ENCODE data around the gene JAZF1.

Gene JAZF1

GRCh38 chr7:28005075-28005846, 175.3 kb downstream of the JAZF1 start:
- no peak overlapping the region for H3K27ac ChIP-seq (ENCODE audit: low read depth, low read length)
- H3K9me2 ChIP-seq (replicated peaks; ENCODE audit: control insufficient read depth, low read length): no peaks in the 10 kb centered on the region
- H3K36me3 ChIP-seq (ENCODE audit: control insufficient read depth, low read length): 0 out of 2 replicates have a peak, but pooled peaks cover 6% of the 10 kb centered on the region

DNA sequence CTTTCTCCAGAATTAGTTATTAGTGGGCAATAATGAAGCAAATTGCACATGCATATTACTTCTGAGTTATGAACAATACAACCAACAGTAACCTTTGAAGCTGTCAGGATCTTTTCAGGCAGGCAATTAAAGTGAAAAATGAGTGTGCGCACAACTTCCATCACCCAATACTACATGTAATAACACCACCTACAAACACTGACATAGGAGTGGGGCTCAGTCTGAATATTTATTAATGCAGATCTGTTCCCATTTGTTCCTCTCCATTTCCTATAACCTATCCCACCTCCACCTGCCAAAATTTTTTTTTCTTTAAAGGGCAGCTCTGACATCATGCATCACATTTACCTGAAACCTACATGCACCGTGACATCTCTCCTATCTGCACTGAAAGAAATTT, 177.2 kb downstream of the JAZF1 start:
- no peaks in the 10 kb centered on the region for H3K9me3 ChIP-seq (ENCODE audit: control insufficient read depth, insufficient read depth, low read length)
- H3F3A ChIP-seq (ENCODE audit: control insufficient read depth, insufficient read depth): no peaks in the 10 kb centered on the region
- H3K4me1 ChIP-seq (ENCODE audit: control insufficient read depth, low read length): no peaks in the 10 kb centered on the region; the same call in 1 of the 2 replicates
- H3K4me3 ChIP-seq (ENCODE audit: low read length): no peak overlapping the region
- no peak for TF ChIP-seq EZH2phosphoT487 (IDR thresholded peaks at IDR 0.05; ENCODE audit: borderline replicate concordance, low read length)
- TF ChIP-seq, protein P1, sequence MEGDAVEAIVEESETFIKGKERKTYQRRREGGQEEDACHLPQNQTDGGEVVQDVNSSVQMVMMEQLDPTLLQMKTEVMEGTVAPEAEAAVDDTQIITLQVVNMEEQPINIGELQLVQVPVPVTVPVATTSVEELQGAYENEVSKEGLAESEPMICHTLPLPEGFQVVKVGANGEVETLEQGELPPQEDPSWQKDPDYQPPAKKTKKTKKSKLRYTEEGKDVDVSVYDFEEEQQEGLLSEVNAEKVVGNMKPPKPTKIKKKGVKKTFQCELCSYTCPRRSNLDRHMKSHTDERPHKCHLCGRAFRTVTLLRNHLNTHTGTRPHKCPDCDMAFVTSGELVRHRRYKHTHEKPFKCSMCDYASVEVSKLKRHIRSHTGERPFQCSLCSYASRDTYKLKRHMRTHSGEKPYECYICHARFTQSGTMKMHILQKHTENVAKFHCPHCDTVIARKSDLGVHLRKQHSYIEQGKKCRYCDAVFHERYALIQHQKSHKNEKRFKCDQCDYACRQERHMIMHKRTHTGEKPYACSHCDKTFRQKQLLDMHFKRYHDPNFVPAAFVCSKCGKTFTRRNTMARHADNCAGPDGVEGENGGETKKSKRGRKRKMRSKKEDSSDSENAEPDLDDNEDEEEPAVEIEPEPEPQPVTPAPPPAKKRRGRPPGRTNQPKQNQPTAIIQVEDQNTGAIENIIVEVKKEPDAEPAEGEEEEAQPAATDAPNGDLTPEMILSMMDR (IDR thresholded peaks at IDR 0.05; ENCODE audit: low read depth, low read length, poor library complexity, severe bottlenecking): no peak
- H3K27ac ChIP-seq (ENCODE audit: low read depth, low read length): no peak overlapping the region
- H3K36me3 ChIP-seq (ENCODE audit: control insufficient read depth, low read length): 0 out of 2 replicates have a peak, but pooled peaks cover 6% of the 10 kb centered on the region
- peaks cover 32% of the 10 kb centered on the region for H3K79me2 ChIP-seq (ENCODE audit: control insufficient read depth, low read length)
- no peaks in the 10 kb centered on the region for H4K20me1 ChIP-seq (ENCODE audit: control insufficient read depth, insufficient read depth, low read depth, low read length)
- no peak overlapping the region for H3K4me2 ChIP-seq (ENCODE audit: low read length)
- no peaks in the 10 kb centered on the region for H3K9me2 ChIP-seq (replicated peaks; ENCODE audit: control insufficient read depth, low read length)
- H3K27me3 ChIP-seq (ENCODE audit: control insufficient read depth, low read length): no peaks in the 10 kb centered on the region

More at GRCh38 chr7:28005075-28005846, 175.3 kb downstream of the JAZF1 start:
- Histone ChIP-seq H4K20me1 (ENCODE audit: control insufficient read depth, insufficient read depth, low read depth, low read length) (no peaks in the 10 kb centered on the region), H3F3A (ENCODE audit: control insufficient read depth, insufficient read depth) (no peaks in the 10 kb centered on the region), H3K4me3 (ENCODE audit: low read length) (no peak overlapping the region), H3K4me2 (ENCODE audit: low read length) (no peak overlapping the region), H3K4me1 (ENCODE audit: control insufficient read depth, low read length) (peaks cover 5% of the 10 kb centered on the region; the same call in 1 of the 2 replicates), H3K27me3 (ENCODE audit: control insufficient read depth, low read length) (no peaks in the 10 kb centered on the region), H3K79me2 (ENCODE audit: control insufficient read depth, low read length) (peaks cover 29% of the 10 kb centered on the region), H3K9me3 (ENCODE audit: control insufficient read depth, insufficient read depth, low read length) (no peaks in the 10 kb centered on the region)
- TF ChIP-seq, protein P1 (IDR thresholded peaks at IDR 0.05; ENCODE audit: low read depth, low read length, poor library complexity, severe bottlenecking): no peak
- TF ChIP-seq EZH2phosphoT487 (IDR thresholded peaks at IDR 0.05; ENCODE audit: borderline replicate concordance, low read length): no peak

DNA sequence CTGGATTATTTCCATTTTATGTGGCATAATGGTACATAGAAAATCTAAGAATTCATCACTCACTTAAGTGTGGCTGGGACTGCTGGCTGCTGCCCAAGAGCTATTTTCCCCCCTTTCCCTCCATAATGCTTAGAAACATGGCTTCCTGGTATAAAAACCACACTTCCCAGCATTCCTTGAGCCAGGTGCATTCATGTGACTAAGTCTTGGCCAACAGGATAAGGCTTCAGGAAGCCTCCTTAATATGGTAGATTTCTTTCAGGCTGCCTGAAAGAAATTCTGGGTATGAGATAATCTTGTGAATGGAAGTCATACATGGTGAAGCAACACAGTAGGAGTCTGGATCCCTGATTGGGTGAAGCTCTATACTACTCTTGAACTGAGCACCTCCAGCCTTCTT, 178.0 kb downstream of the JAZF1 start:
- TF ChIP-seq, protein P1 (IDR thresholded peaks at IDR 0.05; ENCODE audit: low read depth, low read length, poor library complexity, severe bottlenecking): no peak
- TF ChIP-seq EZH2phosphoT487 (IDR thresholded peaks at IDR 0.05; ENCODE audit: borderline replicate concordance, low read length): no peak
- Histone ChIP-seq H3K9me2 (replicated peaks; ENCODE audit: control insufficient read depth, low read length) (no peaks in the 10 kb centered on the region), H3K4me1 (ENCODE audit: control insufficient read depth, low read length) (no peaks in the 10 kb centered on the region), H3K79me2 (ENCODE audit: control insufficient read depth, low read length) (peaks cover 32% of the 10 kb centered on the region), H3K4me3 (ENCODE audit: low read length) (no peak overlapping the region), H3K9me3 (ENCODE audit: control insufficient read depth, insufficient read depth, low read length) (no peaks in the 10 kb centered on the region), H3K4me2 (ENCODE audit: low read length) (no peak overlapping the region), H3K36me3 (ENCODE audit: control insufficient read depth, low read length) (0 out of 2 replicates have a peak, but pooled peaks cover 6% of the 10 kb centered on the region), H3F3A (ENCODE audit: control insufficient read depth, insufficient read depth) (no peaks in the 10 kb centered on the region), H3K27ac (ENCODE audit: low read depth, low read length) (no peak overlapping the region), H3K27me3 (ENCODE audit: control insufficient read depth, low read length) (no peaks in the 10 kb centered on the region), H4K20me1 (ENCODE audit: control insufficient read depth, insufficient read depth, low read depth, low read length) (no peaks in the 10 kb centered on the region)

Data from DOHH2 (cell line).